Fibroblast of lung (primary cell): Measurements from ENCODE around the gene FDPS. TPM values are rescaled to one million over a fixed set of nuclear protein-coding genes. Genes with fewer than 3 reads are reported as not detected.

Source experiments
- DNase-seq, 2 donors: peaks; one replicate each; pipeline versions ENCODE4 v3.0.0 to v3.0.0-alpha.2; 2010; ENCODE audit warnings: low read depth in 2 of 2
- H2AFZ ChIP-seq: 2 replicates; pipeline ENCODE4 v1.5.1; 2012; ENCODE audit warnings: low read length, control low read depth, inconsistent platforms
- H3K27ac ChIP-seq: 2 replicates; pipeline ENCODE4 v1.5.1; 2011; ENCODE audit warnings: low read length, control low read depth; ENCODE audit not compliant: insufficient read depth
- H3K27me3 ChIP-seq: 2 replicates; pipeline ENCODE4 v1.5.1; 2011; ENCODE audit warnings: mild to moderate bottlenecking, low read length; ENCODE audit not compliant: control insufficient read depth, insufficient read depth
- H3K36me3 ChIP-seq: 2 replicates; pipeline ENCODE4 v1.5.1; 2011; ENCODE audit warnings: low read length; ENCODE audit not compliant: control insufficient read depth, insufficient read depth
- H3K4me1 ChIP-seq: 2 replicates; pipeline ENCODE4 v1.5.1; 2011; ENCODE audit warnings: low read length; ENCODE audit not compliant: control insufficient read depth, insufficient read depth; ENCODE audit errors: extremely low read depth
- H3K4me2 ChIP-seq: 2 replicates; pipeline ENCODE4 v1.5.1; 2011; ENCODE audit warnings: low read length, control low read depth; ENCODE audit not compliant: insufficient read depth; ENCODE audit errors: extremely low read depth
- H3K4me3 ChIP-seq, 4 experiments: fragments of 200-600 bp in 1 of 4; sonication (generic) in 1 of 4; replicated peaks in 1 of 4; 2 replicates each; pipeline ENCODE4 v1.5.1; 2011 to 2016; ENCODE audit warnings: low read length in 4 of 4, low read depth in 3 of 4, mild to moderate bottlenecking in 3 of 4, control low read depth in 2 of 4, inconsistent platforms in 1 of 4, mixed read lengths in 1 of 4; ENCODE audit not compliant: insufficient read depth in 1 of 4; ENCODE audit errors: control extremely low read depth in 1 of 4
- H3K79me2 ChIP-seq: 2 replicates; pipeline ENCODE4 v1.5.1; 2012; ENCODE audit warnings: mild to moderate bottlenecking, low read length, inconsistent platforms; ENCODE audit not compliant: control insufficient read depth, insufficient read depth
- H3K9ac ChIP-seq: 2 replicates; pipeline ENCODE4 v1.5.1; 2011; ENCODE audit warnings: mild to moderate bottlenecking, low read length, control low read depth; ENCODE audit not compliant: insufficient read depth
- H3K9me3 ChIP-seq: 2 replicates; pipeline ENCODE4 v1.5.1; 2012; ENCODE audit warnings: low read depth, low read length; ENCODE audit not compliant: control insufficient read depth, insufficient read depth
- H4K20me1 ChIP-seq: 2 replicates; pipeline ENCODE4 v1.5.1; 2011; ENCODE audit warnings: low read length; ENCODE audit not compliant: control insufficient read depth, insufficient read depth; ENCODE audit errors: extremely low read depth
- EZH2 ChIP-seq: IDR thresholded peaks from 2 replicates; pipeline ENCODE4 v1.5.1; 2012; ENCODE audit warnings: low read length, control low read depth, mild to moderate bottlenecking; ENCODE audit errors: missing control alignments
- polyA plus RNA-seq, 2 donors: library from polyadenylated mRNA; depleted of rRNA in 1 of 2; stranded (reverse) in 1 of 2; unstranded in 1 of 2; fragments of >200 nt; gene quantifications; 2 replicates each; pipeline ENCODE4 v1.2.1, GENCODE V29; 2011 to 2012; ENCODE audit warnings: missing spikeins in 1 of 2
- total RNA-seq: library from RNA; depleted of rRNA; stranded (reverse); fragments of >200 nt; gene quantifications from 2 replicates; pipeline ENCODE4 v1.2.1, GENCODE V29; 2014
- TF ChIP-seq, protein P1 (sequence below), 2 donors: IDR thresholded peaks in 1 of 2; conservative IDR thresholded peaks in 1 of 2; 1 replicate in 1 of 2; 2 replicates in 1 of 2; pipeline ENCODE4 v1.5.1; 2011 to 2012; ENCODE audit warnings: low read length in 2 of 2, control low read depth in 1 of 2, inconsistent platforms in 1 of 2, low read depth in 1 of 2, mild to moderate bottlenecking in 1 of 2

The FDPS gene
- total and polyA plus RNA-seq, 2 donors (not counting 1 experiment from before 2014, with no cell fraction given): 399 to 840 TPM

DNA sequence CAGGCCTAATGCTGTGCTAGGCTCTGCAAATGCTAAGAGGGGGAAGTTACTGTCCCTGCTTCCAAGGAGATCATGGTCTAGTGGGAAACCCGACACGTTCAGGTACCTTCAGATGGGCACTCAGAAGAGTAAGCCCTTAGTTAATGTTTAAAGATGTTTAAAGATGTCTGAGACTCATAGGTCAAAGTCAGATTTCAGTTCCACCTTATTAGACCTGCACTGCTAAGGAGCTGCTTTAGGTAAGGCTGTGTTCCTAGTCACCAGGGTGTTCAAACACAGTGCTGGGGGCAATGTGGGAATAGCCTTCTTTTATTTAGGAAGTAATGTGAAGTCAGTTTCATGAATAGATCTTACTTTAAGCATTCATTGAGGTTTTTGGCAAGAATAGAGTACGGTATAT is 8.3 kb downstream of the FDPS start:
- Histone ChIP-seq H3K4me2 (no peak overlapping the region), H3K27ac (no peak overlapping the region), H3K79me2 (peaks cover 14% of the 10 kb centered on the region), H3K36me3 (peaks cover 26% of the 10 kb centered on the region), H3K4me3 (no peak overlapping the region), H4K20me1 (peaks cover 2% of the 10 kb centered on the region), H3K4me1 (peaks cover 16% of the 10 kb centered on the region), H3K9ac (no peak overlapping the region), H3K9me3 (no peaks in the 10 kb centered on the region), H2AFZ (no peak overlapping the region), H3K27me3 (no peaks in the 10 kb centered on the region)
- no peak for DNase-seq
- TF ChIP-seq, protein P1, sequence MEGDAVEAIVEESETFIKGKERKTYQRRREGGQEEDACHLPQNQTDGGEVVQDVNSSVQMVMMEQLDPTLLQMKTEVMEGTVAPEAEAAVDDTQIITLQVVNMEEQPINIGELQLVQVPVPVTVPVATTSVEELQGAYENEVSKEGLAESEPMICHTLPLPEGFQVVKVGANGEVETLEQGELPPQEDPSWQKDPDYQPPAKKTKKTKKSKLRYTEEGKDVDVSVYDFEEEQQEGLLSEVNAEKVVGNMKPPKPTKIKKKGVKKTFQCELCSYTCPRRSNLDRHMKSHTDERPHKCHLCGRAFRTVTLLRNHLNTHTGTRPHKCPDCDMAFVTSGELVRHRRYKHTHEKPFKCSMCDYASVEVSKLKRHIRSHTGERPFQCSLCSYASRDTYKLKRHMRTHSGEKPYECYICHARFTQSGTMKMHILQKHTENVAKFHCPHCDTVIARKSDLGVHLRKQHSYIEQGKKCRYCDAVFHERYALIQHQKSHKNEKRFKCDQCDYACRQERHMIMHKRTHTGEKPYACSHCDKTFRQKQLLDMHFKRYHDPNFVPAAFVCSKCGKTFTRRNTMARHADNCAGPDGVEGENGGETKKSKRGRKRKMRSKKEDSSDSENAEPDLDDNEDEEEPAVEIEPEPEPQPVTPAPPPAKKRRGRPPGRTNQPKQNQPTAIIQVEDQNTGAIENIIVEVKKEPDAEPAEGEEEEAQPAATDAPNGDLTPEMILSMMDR (conservative IDR thresholded peaks at IDR 0.05 in 1 of 2, IDR thresholded peaks at IDR 0.05 in 1 of 2; ENCODE audit: low read depth in 1 of 2, low read length in 2 of 2): no peak
- no peak for TF ChIP-seq EZH2

DNA sequence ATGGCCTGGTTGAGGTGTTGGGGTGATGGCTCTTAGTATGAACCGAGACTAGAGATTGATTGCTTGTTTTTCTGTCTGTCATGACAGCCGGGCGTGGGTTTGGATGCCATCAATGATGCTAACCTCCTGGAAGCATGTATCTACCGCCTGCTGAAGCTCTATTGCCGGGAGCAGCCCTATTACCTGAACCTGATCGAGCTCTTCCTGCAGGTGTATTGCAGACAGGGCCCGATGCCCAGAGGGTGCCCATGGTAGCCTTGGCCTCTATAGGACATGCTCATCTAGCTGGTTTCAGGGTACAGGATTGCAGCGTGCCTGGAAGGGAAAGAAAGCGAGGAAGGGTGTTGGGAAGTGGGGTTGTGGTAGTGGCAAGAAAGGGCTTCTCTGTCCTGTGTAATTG is 9.4 kb downstream of the FDPS start:
- no peak for DNase-seq
- peaks cover 21% of the 10 kb centered on the region for H3K36me3 ChIP-seq
- peaks cover 5% of the 10 kb centered on the region for H4K20me1 ChIP-seq
- TF ChIP-seq EZH2: no peak
- TF ChIP-seq, protein P1 (conservative IDR thresholded peaks at IDR 0.05 in 1 of 2, IDR thresholded peaks at IDR 0.05 in 1 of 2; ENCODE audit: low read depth in 1 of 2, low read length in 2 of 2): no peak
- H3K9me3 ChIP-seq: no peaks in the 10 kb centered on the region
- no peak overlapping the region for H2AFZ ChIP-seq
- H3K27ac ChIP-seq: no peak overlapping the region
- H3K4me2 ChIP-seq: no peak overlapping the region
- peaks cover 12% of the 10 kb centered on the region for H3K79me2 ChIP-seq
- no peak overlapping the region for H3K4me3 ChIP-seq
- no peaks in the 10 kb centered on the region for H3K27me3 ChIP-seq
- H3K9ac ChIP-seq: no peak overlapping the region
- H3K4me1 ChIP-seq: peaks cover 23% of the 10 kb centered on the region

DNA sequence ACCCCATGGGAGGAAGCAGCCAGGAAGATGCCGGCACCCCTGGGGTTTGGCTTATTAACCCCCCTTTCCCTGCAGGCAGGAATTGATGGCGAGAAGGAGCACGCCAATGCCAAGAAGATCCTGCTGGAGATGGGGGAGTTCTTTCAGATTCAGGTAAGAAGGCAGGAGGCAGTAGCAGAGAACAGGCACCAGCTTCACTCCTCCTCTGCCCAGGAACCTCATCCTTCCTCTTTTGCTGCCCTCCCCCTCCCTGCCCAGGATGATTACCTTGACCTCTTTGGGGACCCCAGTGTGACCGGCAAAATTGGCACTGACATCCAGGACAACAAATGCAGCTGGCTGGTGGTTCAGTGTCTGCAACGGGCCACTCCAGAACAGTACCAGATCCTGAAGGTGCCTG is 10.9 kb downstream of the FDPS start:
- Histone ChIP-seq H3K9me3 (no peaks in the 10 kb centered on the region), H3K79me2 (peaks cover 9% of the 10 kb centered on the region), H3K36me3 (peaks cover 17% of the 10 kb centered on the region), H2AFZ (no peak overlapping the region), H3K27ac (no peak overlapping the region), H4K20me1 (peaks cover 5% of the 10 kb centered on the region), H3K4me2 (peak overlapping the region; percentile 8), H3K4me3 (peak overlapping the region in 1 of 4 experiments; percentile 93), H3K27me3 (no peaks in the 10 kb centered on the region), H3K4me1 (peaks cover 23% of the 10 kb centered on the region), H3K9ac (no peak overlapping the region)
- DNase-seq: no peak
- TF ChIP-seq, protein P1 (conservative IDR thresholded peaks at IDR 0.05 in 1 of 2, IDR thresholded peaks at IDR 0.05 in 1 of 2; ENCODE audit: low read depth in 1 of 2, low read length in 2 of 2): no peak
- TF ChIP-seq EZH2: no peak
